Stomach (tissue), 4 donors: Measurements from ENCODE around the gene PGLYRP2.

Experiments used
- POLR2AphosphoS5 ChIP-seq, 3 donors: sonication (generic); formaldehyde crosslinking; IDR thresholded peaks; one replicate each; pipeline ENCODE4 v1.6.1; 2016; ENCODE audit warnings: antibody characterized with exemption in 3 of 3
- TF ChIP-seq, protein P1 (sequence below), 7 experiments: fragments of 450-650 bp in 4 of 7; fragments of 200-600 bp in 3 of 7; sonication (generic) in 3 of 7; IDR thresholded peaks; one replicate each; pipeline ENCODE4 v1.5.1; 2016 to 2019; ENCODE audit warnings: antibody characterized with exemption in 7 of 7, control low read depth in 2 of 7, mild to moderate bottlenecking in 1 of 7

GRCh38 chr19:15437355-15438123, 41.8 kb downstream of the PGLYRP2 start:
- TF ChIP-seq POLR2AphosphoS5 (IDR thresholded peaks at IDR 0.05): peak in 2 of 3 donors; percentile 32 to 40
- TF ChIP-seq, protein P1, sequence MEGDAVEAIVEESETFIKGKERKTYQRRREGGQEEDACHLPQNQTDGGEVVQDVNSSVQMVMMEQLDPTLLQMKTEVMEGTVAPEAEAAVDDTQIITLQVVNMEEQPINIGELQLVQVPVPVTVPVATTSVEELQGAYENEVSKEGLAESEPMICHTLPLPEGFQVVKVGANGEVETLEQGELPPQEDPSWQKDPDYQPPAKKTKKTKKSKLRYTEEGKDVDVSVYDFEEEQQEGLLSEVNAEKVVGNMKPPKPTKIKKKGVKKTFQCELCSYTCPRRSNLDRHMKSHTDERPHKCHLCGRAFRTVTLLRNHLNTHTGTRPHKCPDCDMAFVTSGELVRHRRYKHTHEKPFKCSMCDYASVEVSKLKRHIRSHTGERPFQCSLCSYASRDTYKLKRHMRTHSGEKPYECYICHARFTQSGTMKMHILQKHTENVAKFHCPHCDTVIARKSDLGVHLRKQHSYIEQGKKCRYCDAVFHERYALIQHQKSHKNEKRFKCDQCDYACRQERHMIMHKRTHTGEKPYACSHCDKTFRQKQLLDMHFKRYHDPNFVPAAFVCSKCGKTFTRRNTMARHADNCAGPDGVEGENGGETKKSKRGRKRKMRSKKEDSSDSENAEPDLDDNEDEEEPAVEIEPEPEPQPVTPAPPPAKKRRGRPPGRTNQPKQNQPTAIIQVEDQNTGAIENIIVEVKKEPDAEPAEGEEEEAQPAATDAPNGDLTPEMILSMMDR (IDR thresholded peaks at IDR 0.05): peak in 2 of 7 experiments; percentile 4 to 37
